ENCODE data around the gene RASGRP3.

The RASGRP3 gene

DNA sequence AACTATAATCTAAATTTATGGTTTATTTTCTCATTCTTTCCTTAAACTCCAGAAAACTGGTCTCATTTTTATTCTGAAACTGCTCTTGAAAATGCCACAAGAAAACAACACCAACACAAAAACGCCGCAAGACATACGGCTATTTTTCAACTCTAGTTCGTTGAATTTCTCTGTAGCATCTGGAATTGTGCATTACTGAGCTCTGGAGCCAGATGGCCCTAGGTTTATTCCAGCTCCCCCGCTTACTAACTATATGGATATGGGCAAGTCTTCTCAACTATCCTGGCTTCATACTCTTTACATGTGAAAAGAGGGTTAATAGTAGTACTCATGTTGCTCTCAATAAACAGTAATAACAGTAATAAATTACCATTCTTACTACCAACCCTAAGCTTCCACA lies 102.8 kb downstream of the RASGRP3 start:
- no peak for DNase-seq (ENCODE audit: low read depth, low spot score)

DNA sequence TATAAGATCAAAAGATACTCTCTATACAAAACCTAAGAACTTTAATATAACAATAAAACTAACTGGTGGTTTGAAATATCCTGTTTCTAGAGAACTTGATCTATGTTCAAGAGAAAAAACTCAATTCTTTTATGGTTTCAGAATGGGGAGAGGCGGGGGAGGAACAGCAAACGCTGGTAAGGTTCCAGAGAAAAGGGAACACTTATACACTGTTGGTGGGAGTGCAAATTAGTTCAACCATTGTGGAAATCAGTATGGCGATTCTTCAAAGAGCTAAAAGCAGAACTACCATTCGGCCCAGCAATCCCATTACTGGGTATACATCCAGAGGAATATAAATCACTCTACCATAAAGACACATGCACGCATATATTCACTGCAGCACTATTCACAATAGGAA lies 105.4 kb downstream of the RASGRP3 start:
- no peak for DNase-seq (ENCODE audit: low read depth, low spot score)

DNA sequence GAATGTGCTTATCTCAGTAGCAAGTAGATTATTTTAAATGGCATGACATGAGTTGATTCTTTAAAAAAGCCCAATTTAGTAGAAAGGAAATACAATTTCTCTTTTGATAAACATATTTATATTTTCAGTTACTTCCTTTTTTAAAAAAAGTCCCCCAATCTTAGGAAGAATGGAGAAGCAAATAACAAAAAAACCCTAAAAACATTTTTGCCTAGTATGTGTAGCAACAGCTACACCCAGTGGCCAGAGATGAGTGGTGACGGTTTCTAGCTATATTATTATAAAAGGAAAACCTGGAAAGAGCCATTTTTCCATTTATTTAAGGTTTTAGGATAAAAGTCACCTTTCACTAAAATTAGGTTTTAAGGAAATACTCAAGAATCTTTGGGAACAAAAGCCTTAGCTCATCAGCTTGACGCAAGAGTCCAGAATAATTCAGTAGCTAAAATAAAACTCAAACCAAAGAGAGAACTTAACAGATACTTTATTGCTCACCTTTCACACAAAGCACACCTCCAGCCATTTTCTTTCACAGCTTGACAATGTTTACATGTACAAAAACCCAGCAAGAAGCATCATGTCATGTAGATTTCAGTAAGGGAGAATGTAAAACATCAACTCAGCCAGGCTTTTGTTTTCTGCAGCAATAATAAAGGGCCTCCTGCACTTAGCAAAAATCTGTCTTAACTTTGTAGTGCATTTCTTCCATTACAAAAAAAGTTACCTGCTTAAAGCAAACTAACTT lies 106.9 kb downstream of the RASGRP3 start:
- no peak for DNase-seq (ENCODE audit: low read depth, low spot score)

DNA sequence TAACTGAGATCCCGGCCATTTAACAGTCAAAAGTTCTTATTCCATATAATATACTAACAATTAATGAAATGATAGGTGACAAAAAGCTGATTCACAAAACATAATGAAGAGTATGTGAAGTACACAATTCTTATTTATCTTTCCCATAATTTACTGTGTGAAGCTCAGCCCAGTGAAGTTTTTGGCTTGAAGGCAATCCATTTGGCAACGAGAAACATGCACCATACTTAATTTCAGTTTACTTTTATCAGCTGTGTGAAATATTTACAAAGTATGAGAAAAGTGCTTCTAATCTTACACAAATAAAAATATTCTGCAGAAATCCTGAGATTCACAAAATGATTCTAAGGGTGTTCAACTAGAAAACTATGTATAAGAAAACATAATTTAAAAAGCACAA lies 110.3 kb downstream of the RASGRP3 start:
- no peak for DNase-seq (ENCODE audit: low read depth, low spot score)

DNA sequence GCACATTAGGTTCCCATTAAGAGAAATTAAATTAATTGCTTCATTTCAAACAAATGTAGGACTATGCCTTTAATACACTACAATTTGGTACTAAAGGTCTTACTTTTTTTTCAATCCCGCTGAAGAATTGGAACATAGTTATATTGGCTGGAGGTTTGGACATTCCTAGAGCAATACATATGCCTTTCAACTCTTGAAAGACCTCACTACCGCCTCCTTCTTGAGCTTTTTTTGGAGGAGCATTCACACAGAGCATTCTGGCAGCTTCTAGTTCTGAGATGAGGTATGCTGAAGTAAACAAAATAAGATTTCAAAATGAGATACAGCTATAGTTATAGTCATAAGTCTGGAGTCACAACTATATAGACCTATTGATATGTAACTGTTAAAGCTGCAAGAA lies 111.8 kb downstream of the RASGRP3 start:
- DNase-seq (ENCODE audit: low read depth, low spot score), result no peak

DNA sequence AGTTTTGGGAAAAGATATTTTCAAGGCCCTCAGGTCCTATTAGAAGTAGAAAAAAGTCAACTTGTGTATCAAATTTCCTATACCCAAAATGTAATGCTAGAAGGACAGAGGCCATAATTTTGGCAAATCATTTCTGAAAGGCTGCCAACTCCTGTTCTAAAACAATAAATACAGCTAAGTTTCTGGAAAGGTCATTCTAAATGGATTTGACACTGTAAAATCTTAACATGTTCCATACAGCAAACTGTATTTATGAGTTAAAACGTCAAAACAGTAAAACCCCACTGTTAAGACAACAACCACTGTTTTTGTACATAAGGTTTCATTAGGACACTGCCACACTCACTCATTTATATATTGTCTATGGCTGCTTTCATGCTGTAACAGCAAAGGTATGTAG lies 113.0 kb downstream of the RASGRP3 start:
- no peak for DNase-seq (ENCODE audit: low read depth, low spot score)

DNA sequence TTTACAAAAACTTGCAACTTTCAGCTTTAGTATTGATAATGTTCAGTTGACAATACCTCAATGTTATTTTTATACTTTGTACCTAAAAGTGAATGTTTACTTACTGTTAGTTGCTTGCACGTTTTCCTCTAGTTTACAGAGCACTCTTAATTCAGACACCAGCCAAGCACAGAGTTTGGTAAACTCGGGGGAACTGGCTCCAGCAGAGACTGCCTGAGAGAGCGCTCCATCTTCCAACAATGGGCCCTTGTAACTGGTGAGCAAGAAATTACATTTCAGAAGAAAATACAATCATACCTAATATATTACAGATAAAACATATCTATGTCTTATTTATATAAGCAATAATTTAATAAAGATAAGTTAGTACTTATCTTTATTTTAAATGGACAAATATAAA lies 118.9 kb downstream of the RASGRP3 start:
- no peak for DNase-seq (ENCODE audit: low read depth, low spot score)

DNA sequence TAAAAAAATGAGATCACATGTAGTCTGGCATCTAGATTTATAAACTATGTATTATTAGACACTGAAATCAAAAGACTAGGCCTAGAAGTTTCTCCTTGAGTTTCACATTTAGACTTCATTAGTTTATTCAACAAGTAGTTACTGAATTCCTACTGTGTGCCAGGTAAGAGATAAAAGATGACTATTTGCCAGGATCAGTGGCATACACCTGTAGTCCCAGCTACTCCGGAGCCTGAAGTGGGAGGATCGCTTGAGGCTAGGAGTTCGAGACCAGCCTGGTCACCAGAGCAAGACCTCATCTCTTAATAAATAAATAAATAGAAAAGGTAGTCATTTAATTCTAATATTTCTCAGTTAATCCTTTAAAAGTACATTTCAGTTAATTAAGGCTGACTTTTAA lies 120.6 kb downstream of the RASGRP3 start:
- no peak for DNase-seq (ENCODE audit: low read depth, low spot score)

DNA sequence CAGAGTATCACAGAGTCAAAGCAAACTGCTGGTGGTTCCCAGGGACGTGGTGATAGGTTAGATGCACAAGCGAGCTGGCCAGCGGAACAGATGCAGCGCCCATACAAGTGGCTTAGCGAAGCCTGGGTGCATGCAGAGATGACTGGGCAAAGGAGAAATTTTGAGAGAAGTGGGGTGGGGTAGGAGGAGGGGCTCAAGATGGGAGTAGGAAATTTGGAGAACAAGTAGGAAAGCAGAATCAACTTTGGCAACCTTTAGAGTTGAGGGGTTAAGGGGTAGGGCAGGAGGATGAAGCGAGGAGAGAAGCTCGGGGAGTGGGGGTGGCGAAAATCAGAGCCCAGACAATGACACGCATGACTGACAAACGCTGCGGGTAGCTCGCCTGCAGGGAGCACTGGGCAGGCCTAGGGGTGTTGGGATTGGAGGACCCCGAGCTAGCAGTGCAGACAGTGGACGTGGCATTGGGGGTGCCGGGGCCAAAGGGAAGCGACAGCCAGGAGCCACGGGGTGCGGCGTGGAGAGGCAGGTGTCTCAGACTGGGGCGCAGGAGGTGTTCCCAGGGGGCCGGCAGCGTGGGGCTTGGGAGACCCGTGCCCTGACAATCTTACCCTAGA lies 122.2 kb downstream of the RASGRP3 start:
- DNase-seq (ENCODE audit: low read depth, low spot score), result no peak

DNA sequence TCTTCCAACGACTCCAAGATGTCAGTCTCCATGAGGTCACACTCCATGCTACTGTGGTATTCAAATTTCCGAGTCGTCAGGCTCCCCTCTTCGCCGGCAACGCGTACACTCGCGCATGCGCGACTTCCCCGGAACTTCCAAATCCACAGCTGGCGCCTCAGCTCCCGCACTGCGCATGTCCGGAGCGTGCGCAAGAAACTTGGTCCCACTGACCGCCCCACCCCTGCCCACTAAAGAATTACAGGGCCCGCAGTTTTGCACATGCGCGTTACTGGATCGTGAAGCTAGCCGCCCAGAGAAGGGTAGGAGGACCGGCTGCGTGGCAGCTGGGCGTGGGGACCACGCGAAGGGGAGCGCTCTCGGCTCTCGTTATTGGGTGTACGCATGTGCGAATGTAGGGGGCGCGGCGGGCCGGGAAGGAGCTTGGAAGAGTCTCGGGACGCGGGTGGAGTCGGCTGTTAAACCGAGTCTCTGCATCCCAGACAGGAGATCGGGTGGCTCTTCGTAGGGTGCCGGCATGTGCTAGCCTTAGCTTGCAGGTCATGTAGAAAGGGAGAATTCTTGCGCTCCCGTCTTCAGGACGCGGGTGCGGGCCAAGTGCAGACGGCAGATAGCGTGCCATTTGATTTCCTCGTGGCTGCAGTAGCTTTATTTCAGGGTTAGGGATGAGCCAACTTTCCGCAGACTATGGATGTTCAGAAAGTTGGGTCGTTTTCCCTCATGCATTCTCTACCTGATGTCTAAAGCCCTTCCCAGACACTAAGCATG lies 122.9 kb downstream of the RASGRP3 start, which contains the start of gene FAM98A:
Gene FAM98A (minus strand): TSS at position 125 of the 768 bp plus-strand sequence. CDS start 78 bp downstream, at position 47.
- peak; percentile 99 for DNase-seq (ENCODE audit: low read depth, low spot score)

DNA sequence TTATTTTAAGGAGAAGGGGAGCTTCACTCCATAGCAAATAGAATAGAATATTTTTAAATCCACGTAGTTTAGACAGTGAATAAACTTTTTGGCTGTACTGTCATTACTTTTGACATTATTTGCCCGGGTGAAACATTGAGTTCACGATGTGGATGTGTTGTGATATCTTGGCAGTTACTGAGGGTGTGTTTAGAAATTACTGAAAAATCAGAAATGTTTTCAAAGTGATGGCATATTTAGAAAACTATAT lies 123.4 kb downstream of the RASGRP3 start:
- DNase-seq (ENCODE audit: low read depth, low spot score), result no peak

DNA sequence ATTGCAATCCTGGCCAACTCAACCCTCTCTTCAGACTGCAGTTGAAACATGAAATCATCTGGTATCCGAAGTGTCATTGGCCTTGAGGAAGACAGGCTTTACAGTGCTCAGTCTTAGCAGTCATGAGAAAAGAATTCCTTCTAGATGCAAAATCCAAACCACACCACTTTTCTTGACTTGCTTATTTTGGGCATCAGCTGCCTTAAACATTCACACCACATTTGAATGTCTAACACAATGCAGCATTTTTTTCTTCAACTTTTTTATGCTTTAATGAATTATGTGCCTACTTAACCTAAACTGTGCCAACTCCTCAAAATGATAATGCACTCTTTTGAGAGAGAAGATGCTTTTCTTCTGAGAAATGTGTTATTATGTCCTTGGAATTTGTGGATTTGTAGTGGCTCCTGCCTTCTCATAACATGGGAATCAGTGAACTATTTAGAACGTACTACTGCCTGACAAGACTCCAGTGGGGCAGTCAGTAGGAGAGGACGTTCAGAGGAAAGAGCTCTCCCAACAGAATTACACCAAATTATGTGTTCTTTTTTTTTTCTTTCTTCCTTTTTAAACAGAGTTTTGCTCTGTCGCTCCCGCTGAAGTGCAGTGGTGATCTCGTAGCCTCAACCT lies 125.9 kb downstream of the RASGRP3 start:
- DNase-seq (ENCODE audit: low read depth, low spot score), result no peak

DNA sequence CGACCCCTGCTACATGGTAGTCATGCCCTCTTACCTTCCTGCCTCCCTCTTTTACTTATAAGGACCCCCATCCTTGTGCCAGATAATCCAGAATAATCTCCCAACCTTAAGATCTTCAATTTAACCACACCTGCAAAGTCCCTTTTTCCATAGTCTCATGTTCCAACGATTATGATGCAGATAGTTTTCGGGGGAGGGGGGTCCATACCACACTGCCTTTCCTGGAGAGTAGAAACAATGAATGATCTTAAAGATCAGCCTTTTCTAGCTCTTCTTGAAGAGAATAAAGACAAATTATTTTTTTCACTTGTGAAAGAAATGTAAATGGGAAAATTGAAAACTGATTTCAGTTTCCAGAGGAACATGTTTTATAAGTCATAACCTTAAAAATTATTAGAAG lies 127.0 kb downstream of the RASGRP3 start:
- DNase-seq (ENCODE audit: low read depth, low spot score), result no peak

DNA sequence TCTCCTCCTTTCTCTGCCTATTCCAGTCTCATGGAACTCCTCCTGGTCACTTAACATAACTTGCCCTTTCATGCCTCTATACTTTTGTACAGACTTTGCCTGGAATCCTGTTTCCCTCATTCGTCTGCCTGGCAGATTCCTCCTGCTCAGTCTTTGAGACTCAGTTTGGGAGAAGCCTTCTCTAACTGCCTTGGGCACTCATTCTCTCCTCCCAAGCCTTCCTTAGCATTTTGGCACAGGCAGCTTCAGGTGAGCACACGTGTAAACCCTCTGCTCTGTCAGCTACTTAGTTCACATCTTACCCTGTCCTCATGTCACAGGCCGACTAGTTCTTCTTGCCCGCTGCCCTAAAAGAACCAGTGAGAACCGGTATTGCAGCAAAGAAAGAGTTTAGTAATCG lies 128.6 kb downstream of the RASGRP3 start:
- no peak for DNase-seq (ENCODE audit: low read depth, low spot score)

DNA sequence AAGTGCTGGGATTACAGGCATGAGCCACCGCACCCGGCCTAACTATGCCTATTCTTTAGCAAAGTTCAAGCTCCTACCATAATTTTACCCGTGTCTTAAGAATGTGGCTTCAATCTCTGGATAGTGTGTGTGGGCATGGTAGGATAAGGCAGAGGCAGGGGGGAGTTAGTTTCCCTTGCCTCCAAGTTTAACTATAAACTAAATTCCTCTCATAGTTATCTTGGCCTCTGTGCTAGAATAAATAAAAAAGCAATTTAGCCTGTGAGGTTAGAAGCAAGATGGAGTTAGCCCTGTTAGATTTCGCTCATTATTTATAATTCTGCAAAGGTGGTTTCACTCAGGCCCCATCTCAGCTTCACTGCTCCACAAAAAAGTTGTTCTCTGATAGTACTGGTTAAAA lies 129.7 kb downstream of the RASGRP3 start:
- DNase-seq (ENCODE audit: low read depth, low spot score), result no peak

DNA sequence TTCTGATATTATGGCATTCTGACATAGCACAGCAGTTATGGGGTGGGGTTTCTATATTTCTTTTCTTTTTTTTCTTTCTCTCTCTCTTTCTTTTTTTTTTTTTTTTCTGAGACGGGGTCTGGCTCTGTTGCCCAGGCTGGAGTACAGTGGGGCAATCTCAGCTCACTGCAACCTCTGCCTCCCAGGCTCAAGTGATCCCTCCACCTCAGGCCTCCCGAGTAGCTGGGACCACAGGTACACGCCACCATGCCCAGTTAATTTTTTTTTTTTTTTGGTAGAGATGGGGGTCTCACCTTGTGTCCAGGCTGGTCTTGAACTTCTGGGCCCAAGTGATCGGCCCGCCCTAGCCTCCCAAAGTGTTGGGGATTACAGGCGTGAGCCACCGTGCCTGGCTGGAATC lies 130.2 kb downstream of the RASGRP3 start:
- DNase-seq (ENCODE audit: low read depth, low spot score), result no peak

DNA sequence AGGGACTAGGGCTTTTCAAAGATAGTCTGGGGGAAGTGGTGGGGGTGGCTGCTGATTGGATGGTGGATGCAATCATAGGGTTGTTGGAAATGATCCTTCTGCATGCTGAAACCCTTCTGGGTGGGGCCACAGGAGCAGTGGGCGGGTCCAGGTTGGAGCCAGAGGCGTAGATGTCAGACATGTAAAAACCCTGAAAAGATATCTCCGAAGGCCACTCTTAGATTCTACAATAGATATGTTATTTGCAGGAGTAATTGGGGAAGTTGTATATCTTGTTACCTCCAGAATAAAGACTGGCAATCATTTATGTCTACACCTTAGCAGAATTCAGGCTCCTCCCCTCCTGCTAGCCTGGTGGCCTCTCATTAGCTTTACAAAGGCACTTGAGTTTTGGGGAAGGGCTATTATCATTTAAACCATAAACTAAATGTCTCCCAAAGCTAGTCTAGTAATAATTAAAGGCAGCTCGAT lies 130.8 kb downstream of the RASGRP3 start:
- no peak for DNase-seq (ENCODE audit: low read depth, low spot score)

DNA sequence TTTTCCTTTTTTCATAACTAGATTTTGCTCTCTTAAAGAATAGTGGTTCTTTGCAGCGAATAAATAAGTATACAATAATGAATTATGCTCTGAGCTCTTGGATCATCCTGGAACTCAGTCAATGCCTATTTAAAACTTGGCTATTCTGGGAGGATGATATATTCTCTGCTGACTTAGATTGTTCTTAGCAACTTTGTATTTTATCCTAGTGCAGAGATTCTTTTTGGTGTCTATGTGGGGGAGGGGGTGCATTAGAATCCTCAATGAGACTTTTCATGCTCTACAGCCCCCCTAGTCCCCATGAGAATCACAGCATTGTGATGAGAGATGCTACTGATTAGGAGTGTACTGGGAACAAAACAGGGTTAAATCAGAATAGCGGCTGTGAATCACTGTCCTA lies 131.5 kb downstream of the RASGRP3 start:
- DNase-seq (ENCODE audit: low read depth, low spot score), result no peak

DNA sequence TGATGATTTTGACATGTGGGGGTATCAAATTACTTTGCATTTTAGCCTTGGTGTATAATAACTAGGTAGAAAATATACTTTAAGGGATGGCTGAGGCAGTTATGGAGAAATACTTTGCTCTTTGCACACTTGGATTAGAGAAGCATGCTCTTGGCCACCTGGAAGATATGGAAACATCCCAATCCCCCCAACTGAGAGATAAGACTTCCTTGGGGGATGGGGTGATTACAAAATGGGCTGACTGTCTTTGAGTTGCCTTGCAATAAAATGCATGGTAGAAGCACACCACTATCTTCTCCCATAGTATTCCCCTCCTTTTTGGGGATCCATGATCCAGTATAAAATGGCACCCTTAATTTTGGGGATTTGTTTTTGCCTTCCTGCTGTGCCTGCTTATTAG lies 137.7 kb downstream of the RASGRP3 start:
- DNase-seq (ENCODE audit: low read depth, low spot score), result no peak

Measured in activated naive CD8-positive, alpha-beta T cell treated with anti-CD3 and anti-CD28 coated beads, Interleukin-2, amount 50 U/mL, for 16 hours (primary cell).